Erythroblast (primary cell): Measurements from ENCODE around the gene PPP2R2C.

Experiments
- DNase-seq, 2 experiments: peaks; one replicate each; lab custom pipeline; 2025; lab: John Stamatoyannopoulos, UW
- GATA1 ChIP-seq: IDR thresholded peaks from 2 replicates; pipeline ENCODE4 v1.6.1; 2011; ENCODE audit warnings: low read depth, mild to moderate bottlenecking, control low read depth, low read length, moderate library complexity
- POLR2A ChIP-seq: IDR thresholded peaks from 2 replicates; pipeline ENCODE4 v1.6.1; 2011; ENCODE audit warnings: mild to moderate bottlenecking, low read length

The PPP2R2C gene

GRCh38 chr4:6336166-6336565, 136.2 kb downstream of the PPP2R2C start:
- DNase-seq: no peak
- TF ChIP-seq GATA1 (no peak), POLR2A (no peak)

DNA sequence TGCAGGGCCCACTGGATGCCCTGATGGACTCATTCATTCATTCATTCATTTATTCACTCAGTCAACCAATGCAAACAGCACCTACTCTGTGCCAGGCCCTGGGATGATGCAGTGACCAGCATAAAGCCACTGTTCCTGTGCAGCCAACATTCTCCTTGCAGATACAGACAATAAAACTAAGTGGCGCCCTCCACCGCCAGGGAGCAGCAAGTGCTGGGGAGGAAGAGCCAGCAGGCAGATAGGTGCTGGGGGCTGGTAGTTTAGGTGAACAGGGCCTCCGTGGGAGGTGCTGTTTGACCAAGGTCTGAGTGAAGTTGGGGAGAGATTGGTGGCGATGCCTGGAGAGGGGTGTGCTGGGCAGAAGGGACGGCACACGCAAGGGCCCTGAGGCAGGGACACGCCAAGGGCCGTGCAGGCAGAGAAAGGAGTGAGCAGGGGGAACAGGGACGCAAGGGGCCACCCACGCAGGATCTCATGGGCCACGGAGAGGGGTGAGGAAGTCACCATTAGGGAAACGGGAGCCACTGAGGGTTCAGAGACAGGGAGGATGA, 137.3 kb downstream of the PPP2R2C start:
- DNase-seq: no peak
- TF ChIP-seq GATA1: no peak

GRCh38 chr4:6334203-6334887, 138.1 kb downstream of the PPP2R2C start:
- DNase-seq: no peak
- TF ChIP-seq POLR2A (no peak), GATA1 (no peak)

DNA sequence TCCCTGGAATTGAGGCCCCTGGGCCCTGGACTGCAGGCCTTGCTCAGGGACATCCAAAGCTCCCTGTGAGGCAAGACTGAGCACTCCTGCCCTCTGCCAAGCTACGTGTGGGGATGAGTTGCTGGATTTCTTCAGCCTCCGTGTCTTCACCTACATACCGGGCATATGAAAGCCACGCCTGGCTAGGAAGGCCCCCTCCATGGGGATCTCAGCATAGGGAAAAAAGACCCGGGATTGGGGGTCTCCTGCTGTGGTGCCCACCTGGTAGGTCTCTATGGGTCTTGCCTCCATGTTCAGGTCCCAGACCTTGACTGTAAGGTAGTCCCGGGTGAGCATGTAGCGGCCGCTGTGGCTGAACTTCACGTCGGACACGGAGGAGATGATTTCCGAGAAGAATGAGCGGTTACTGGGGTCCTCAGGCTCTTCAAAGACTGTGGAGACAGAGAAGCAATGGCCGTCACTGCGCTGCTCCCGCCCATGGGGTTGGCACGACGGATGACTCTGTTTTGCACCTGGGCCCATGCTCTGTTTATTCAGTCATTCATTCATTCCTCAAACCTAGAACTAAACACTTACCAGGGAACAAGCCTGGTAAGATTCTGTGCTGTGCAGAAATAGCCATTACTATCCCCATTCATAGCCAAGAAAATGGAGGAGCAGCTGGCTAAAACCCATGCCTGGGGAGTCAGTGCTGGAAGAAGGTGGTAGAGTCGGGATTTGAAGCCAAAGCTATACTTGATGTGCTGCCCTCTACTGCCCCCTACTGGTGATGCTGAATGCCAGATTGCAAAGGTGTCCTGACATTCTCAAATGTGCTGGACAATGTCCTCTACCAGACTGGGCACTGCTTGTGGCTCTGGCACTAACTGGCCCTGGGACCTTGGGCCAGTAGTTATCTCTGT, 138.9 kb downstream of the PPP2R2C start:
- peak in 1 of 2 experiments; percentile 38 for DNase-seq
- no peak for TF ChIP-seq POLR2A
- TF ChIP-seq GATA1: no peak

- TF ChIP-seq GATA1 (no peak), POLR2A (no peak)
- no peak for DNase-seq
These were observed 139.8 kb downstream of the PPP2R2C start for GRCh38 chr4:6332669-6333050.

- TF ChIP-seq GATA1 (no peak), POLR2A (no peak)
- DNase-seq: peak in 1 of 2 experiments; percentile 24
These were observed 140.3 kb downstream of the PPP2R2C start for GRCh38 chr4:6332042-6332668.

DNA sequence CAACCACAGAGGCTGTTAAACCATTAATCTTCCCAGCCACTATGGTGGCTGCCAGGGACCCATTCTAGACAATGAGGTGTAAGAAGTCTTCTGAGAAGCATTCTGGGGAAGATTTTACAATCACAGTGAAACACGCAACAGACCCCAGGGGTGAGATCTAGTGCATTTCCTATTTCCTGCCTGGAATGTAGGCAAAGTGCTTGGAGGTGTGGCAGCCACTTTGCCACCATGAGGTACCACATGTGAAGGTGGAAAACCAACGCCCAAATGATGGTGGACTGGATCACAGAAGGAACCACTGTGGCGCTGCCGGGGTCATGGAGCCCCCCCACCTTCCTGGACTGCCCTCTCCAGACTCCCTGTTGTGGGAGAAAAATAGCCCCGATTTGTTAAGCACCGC, 140.9 kb downstream of the PPP2R2C start:
- no peak for DNase-seq
- TF ChIP-seq GATA1 (no peak), POLR2A (no peak)

- DNase-seq: peak; percentile 17 to 33
- TF ChIP-seq POLR2A: no peak
These were observed 141.4 kb downstream of the PPP2R2C start for GRCh38 chr4:6331018-6331417.

DNA sequence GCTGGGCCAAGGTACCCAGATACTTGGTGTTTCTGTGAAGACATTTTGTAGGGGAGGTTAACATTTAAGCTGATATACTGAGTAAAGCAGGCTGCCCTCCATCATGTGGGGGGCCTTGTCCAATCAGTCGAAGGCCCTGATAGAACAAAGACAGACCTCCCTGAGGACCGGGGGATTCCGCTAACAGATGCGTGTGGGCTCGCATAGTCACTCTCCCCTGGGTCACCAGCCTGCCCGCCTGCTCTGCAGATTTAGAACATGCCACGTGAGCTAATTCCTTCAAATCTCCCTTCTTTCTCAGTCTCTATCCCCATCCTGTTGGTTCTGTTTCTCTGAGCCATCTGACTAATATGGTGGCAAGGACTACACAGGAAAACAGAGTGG, 142.0 kb downstream of the PPP2R2C start:
- TF ChIP-seq GATA1 (no peak), POLR2A (no peak)
- no peak for DNase-seq

DNA sequence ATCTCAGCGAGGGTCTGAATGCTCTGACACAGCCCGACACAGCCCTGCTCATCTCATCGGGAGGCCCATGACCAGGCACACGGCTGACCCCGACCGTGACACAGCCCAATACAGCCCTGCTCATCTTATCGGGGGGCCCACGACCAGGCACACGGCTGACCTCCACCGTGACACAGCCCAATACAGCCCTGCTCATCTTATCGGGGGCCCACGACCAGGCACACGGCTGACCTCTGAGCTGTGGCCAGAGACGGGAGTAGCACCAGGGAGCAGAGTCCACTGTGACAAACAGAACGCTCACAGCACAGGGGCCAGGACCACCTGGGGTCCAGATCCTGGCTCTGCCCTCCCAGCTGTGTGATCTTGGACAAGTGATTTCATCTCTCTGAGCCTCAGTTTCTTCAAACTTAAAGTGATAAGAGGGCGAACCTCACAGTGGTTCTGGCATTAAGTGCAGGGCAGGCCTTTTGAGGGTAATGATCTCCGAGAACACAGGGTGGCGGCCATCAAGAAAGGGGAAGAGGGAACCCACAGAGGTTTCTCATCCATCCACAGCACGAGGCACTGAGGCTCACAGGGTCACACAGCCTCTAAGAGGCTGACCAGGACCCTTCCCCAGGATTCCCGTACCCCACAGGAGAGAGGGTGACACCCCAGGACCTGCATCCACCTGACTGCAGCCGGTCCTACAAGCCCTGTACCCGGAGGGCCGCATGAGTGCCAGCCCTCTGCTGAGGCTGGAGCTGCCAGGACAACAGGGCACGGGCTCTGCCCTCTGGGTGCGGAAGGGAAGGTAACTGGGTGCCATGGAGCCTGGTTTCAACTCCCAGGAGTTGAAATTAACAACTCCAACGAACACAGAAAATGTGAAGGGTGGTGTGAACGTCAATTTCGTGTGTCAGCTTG, 142.7 kb downstream of the PPP2R2C start:
- TF ChIP-seq POLR2A: no peak
- TF ChIP-seq GATA1: no peak
- no peak for DNase-seq

DNA sequence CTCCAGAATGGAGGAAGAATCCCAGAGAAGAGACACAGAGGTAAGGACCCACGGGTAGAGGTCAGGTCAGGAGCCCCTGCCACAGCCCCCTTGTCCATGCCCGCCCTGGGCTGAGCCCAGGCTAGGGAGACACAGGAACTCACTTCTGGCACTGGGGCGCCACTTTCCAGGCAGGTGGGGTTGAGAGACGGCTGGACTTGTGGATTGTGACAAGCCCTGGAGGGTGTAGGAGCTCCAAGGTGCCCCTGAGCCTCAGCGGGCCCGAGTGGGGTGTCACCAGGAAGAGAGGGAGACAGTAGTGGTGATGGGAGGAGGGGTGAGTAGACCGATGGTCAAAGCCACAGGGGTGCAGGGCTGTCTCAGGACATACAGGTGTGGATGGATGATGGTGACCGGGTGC, 143.9 kb downstream of the PPP2R2C start:
- no peak for DNase-seq

GRCh38 chr4:6327220-6327917, 145.0 kb downstream of the PPP2R2C start:
- no peak for TF ChIP-seq POLR2A
- no peak for TF ChIP-seq GATA1
- peak; percentile 58 to 79 for DNase-seq

More for the DNA sequence above, 143.9 kb downstream of the PPP2R2C start:
- TF ChIP-seq POLR2A (no peak), GATA1 (no peak)
